HepG2 (cell line): ENCODE measurements around the gene LCN12. TPM values are rescaled to one million over a fixed set of nuclear protein-coding genes. Genes with fewer than 3 reads are reported as not detected.

Experiments
- AHR ChIP-seq: IDR thresholded peaks from 2 replicates; pipeline ENCODE4 v1.6.1; 2018; ENCODE audit warnings: missing genetic modification reagents, missing compliant biosample characterization
- ARID2 ChIP-seq: sonication (generic); formaldehyde crosslinking; IDR thresholded peaks from 2 replicates; pipeline ENCODE4 v1.8.1; 2022; ENCODE audit warnings: mild to moderate bottlenecking, missing genetic modification reagents, borderline replicate concordance
- BATF2 ChIP-seq: sonication (generic); formaldehyde crosslinking; IDR thresholded peaks from 2 replicates; pipeline ENCODE4 v1.8.0; 2022; ENCODE audit warnings: mild to moderate bottlenecking, missing genetic modification reagents, moderate library complexity
- CBX1 ChIP-seq: IDR thresholded peaks from one replicate; pipeline ENCODE4 v1.6.1; 2016; ENCODE audit warnings: antibody characterized with exemption, low read depth
- JUN ChIP-seq: sonication (generic); formaldehyde crosslinking; IDR thresholded peaks from 2 replicates; pipeline ENCODE4 v1.4.0; 2020; ENCODE audit warnings: mild to moderate bottlenecking, missing genetic modification reagents
- MEF2D ChIP-seq: sonication (generic); formaldehyde crosslinking; IDR thresholded peaks from 2 replicates; pipeline ENCODE4 v1.5.1; 2020; ENCODE audit warnings: mild to moderate bottlenecking, missing genetic modification reagents
- POGK ChIP-seq: sonication (generic); formaldehyde crosslinking; conservative IDR thresholded peaks from 2 replicates; pipeline ENCODE4 v1.8.0; 2022; ENCODE audit warnings: mild to moderate bottlenecking, moderate library complexity, missing genetic modification reagents
- POLR2AphosphoS2 ChIP-seq: IDR thresholded peaks from 2 replicates; pipeline ENCODE4 v1.6.1; 2011; ENCODE audit warnings: low read depth, low read length, improper control_type of control experiment
- REXO4 ChIP-seq: sonication (generic); formaldehyde crosslinking; IDR thresholded peaks from 2 replicates; pipeline ENCODE4 v1.8.0; 2022; ENCODE audit warnings: missing genetic modification reagents, mild to moderate bottlenecking, borderline replicate concordance
- SMYD3 ChIP-seq: sonication (generic); formaldehyde crosslinking; IDR thresholded peaks from 2 replicates; pipeline ENCODE4 v1.8.1; 2023; ENCODE audit warnings: mild to moderate bottlenecking, missing genetic modification reagents
- ZBTB33 ChIP-seq: sonication (generic); formaldehyde crosslinking; IDR thresholded peaks from 2 replicates; pipeline ENCODE4 v1.4.0; 2020; ENCODE audit warnings: missing genetic modification reagents
- ZNF12 ChIP-seq: sonication (generic); formaldehyde crosslinking; IDR thresholded peaks from 2 replicates; pipeline ENCODE4 v1.5.0; 2020; ENCODE audit warnings: missing genetic modification reagents
- ZNF121 ChIP-seq: sonication (generic); formaldehyde crosslinking; IDR thresholded peaks from 2 replicates; pipeline ENCODE4 v1.5.0; 2020; ENCODE audit warnings: mild to moderate bottlenecking, missing genetic modification reagents
- ZNF709 ChIP-seq: sonication (generic); formaldehyde crosslinking; IDR thresholded peaks from 2 replicates; pipeline ENCODE4 v1.5.0; 2020; ENCODE audit warnings: mild to moderate bottlenecking, missing genetic modification reagents
- ZNF777 ChIP-seq: sonication (generic); formaldehyde crosslinking; IDR thresholded peaks from 2 replicates; pipeline ENCODE4 v1.4.0; 2020; ENCODE audit warnings: missing genetic modification reagents
- polyA plus RNA-seq, 8 experiments: library from polyadenylated mRNA; depleted of rRNA in 3 of 8; stranded (reverse) in 7 of 8; unstranded in 1 of 8; fragments of >200 nt; fragmentation: Illumina TruSeq in 4 of 8; extraction: Trizol in 4 of 8; gene quantifications; 2 replicates each; pipeline versions ENCODE4 v1.2.1 to v1.2.3, GENCODE V29; 2011 to 2016; ENCODE audit warnings: low read depth in 4 of 8, missing spikeins in 1 of 8, mixed read lengths in 1 of 8; ENCODE audit not compliant: insufficient read depth in 1 of 8
- total RNA-seq, 5 experiments: library from RNA; depleted of rRNA; stranded (reverse); fragments of >200 nt; fragmentation: Illumina TruSeq; extraction: Trizol; gene quantifications; 2 replicates each; pipeline ENCODE4 v1.2.3, GENCODE V29; 2016; ENCODE audit warnings: low read depth in 1 of 5
- TF ChIP-seq, protein P1 (sequence below): sonication (generic); formaldehyde crosslinking; IDR thresholded peaks from 2 replicates; pipeline ENCODE4 v1.9.0; 2022; ENCODE audit warnings: missing genetic modification reagents, mild to moderate bottlenecking, borderline replicate concordance
- TF ChIP-seq, protein P2 (sequence below): sonication (generic); formaldehyde crosslinking; IDR thresholded peaks from 2 replicates; pipeline ENCODE4 v1.8.1; 2023; ENCODE audit warnings: mild to moderate bottlenecking, moderate library complexity, missing genetic modification reagents
- TF ChIP-seq, protein P3 (sequence below): sonication (generic); formaldehyde crosslinking; IDR thresholded peaks from 2 replicates; pipeline ENCODE4 v1.5.0; 2020; ENCODE audit warnings: mild to moderate bottlenecking, missing genetic modification reagents, borderline replicate concordance
- TF ChIP-seq, protein P4 (sequence below): IDR thresholded peaks from 2 replicates; pipeline ENCODE4 v1.6.1; 2016; ENCODE audit warnings: mild to moderate bottlenecking, missing biosample characterization, missing genetic modification reagents

The LCN12 gene
- total and polyA plus RNA-seq, 2 of the 13 experiments (the other 11 are each of a cell fraction or from before 2014, with no cell fraction given), result 3.4 to 6.9 TPM

GRCh38 chr9:136947955-136948510 is 4.0 kb upstream of the LCN12 start (continued):
- TF ChIP-seq, protein P1, sequence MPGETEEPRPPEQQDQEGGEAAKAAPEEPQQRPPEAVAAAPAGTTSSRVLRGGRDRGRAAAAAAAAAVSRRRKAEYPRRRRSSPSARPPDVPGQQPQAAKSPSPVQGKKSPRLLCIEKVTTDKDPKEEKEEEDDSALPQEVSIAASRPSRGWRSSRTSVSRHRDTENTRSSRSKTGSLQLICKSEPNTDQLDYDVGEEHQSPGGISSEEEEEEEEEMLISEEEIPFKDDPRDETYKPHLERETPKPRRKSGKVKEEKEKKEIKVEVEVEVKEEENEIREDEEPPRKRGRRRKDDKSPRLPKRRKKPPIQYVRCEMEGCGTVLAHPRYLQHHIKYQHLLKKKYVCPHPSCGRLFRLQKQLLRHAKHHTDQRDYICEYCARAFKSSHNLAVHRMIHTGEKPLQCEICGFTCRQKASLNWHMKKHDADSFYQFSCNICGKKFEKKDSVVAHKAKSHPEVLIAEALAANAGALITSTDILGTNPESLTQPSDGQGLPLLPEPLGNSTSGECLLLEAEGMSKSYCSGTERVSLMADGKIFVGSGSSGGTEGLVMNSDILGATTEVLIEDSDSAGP, result peak; percentile 32
- no peak; the same call in 1 of the 2 replicates for TF ChIP-seq MEF2D
- TF ChIP-seq, protein P2, sequence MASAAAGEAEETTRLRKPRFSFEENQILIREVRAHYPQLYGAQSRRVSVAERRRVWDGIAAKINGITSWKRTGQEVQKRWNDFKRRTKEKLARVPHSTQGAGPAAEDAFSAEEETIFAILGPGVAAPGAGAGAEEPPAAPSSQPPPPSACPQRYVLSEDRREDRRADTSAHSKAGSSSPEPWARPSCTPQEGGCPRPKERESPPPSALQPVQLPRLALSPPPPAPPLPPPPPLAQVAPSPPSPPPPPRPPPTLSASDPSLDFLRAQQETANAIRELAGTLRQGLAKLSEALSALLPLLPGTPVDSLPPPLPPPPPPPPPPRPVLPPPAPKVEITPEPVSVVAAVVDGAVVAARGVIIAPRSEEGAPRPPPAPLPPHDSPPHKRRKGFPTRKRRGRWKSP, result 0 out of 2 replicates have a peak, but pooled peaks have one; percentile 37
- TF ChIP-seq CBX1, result no peak
- no peak for TF ChIP-seq ZNF777
- no peak for TF ChIP-seq JUN (CRISPR knock-in tag)
- no peak for TF ChIP-seq POGK (CRISPR knock-in tag)
- no peak for TF ChIP-seq ZBTB33
- TF ChIP-seq, protein P3, sequence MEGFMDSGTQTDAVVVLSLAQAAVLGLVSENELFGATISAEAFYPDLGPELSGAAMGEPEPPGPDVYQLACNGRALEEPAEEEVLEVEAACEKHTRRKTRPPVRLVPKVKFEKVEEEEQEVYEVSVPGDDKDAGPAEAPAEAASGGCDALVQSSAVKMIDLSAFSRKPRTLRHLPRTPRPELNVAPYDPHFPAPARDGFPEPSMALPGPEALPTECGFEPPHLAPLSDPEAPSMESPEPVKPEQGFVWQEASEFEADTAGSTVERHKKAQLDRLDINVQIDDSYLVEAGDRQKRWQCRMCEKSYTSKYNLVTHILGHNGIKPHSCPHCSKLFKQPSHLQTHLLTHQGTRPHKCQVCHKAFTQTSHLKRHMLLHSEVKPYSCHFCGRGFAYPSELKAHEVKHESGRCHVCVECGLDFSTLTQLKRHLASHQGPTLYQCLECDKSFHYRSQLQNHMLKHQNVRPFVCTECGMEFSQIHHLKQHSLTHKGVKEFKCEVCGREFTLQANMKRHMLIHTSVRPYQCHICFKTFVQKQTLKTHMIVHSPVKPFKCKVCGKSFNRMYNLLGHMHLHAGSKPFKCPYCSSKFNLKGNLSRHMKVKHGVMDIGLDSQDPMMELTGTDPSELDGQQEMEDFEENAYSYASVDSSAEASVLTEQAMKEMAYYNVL (CRISPR knock-in tag), result no peak
- TF ChIP-seq REXO4 (CRISPR knock-in tag), result no peak
- TF ChIP-seq AHR (CRISPR knock-in tag), result no peak
- TF ChIP-seq BATF2 (CRISPR knock-in tag), result no peak
- no peak for TF ChIP-seq SMYD3 (CRISPR knock-in tag)
- TF ChIP-seq, protein P4, sequence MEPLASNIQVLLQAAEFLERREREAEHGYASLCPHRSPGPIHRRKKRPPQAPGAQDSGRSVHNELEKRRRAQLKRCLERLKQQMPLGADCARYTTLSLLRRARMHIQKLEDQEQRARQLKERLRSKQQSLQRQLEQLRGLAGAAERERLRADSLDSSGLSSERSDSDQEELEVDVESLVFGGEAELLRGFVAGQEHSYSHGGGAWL (CRISPR knock-in tag), result no peak
- TF ChIP-seq ZNF12 (CRISPR knock-in tag), result no peak
- TF ChIP-seq ZNF121 (CRISPR knock-in tag), result 0 out of 2 replicates have a peak, but pooled peaks have one; percentile 4
- no peak for TF ChIP-seq POLR2AphosphoS2
- TF ChIP-seq ZNF709 (CRISPR knock-in tag), result no peak
- no peak for TF ChIP-seq ARID2 (CRISPR knock-in tag)
